ENCODE results near the gene CORO2B. TPM values are rescaled to one million over a fixed set of nuclear protein-coding genes. Genes with fewer than 3 reads are reported as not detected.

The CORO2B gene
- total RNA-seq, 4 donors from 2014 or later, result 0.80 to 4.5 (median 2.3) TPM

GRCh38 chr15:68658641-68659358 is 80.0 kb downstream of the CORO2B start:
- peak in 1 of 2 donors; percentile 72 for DNase-seq (ENCODE audit: low spot score in 2 of 2)
- WGBS, 2 donors, result 81 to 86% methylated on average over 8 of the region's 8 CpGs
- intact Hi-C loops (cut with DNase I; ENCODE audit: low total_unique reads), result no loop called here

GRCh38 chr15:68663526-68663925 is 84.7 kb downstream of the CORO2B start:
- 90 to 94% methylated on average over 1 of the region's 1 CpG for WGBS, 2 donors
- TF ChIP-seq CTCF (IDR thresholded peaks at IDR 0.05) (no peak), POLR2A (IDR thresholded peaks at IDR 0.05) (no peak)
- intact Hi-C loops (cut with DNase I; ENCODE audit: low total_unique reads), result no loop called here
- no peak overlapping the region for H3K4me3 ChIP-seq (ENCODE audit: low read depth, poor library complexity, severe bottlenecking)
- no peak for DNase-seq (ENCODE audit: low spot score in 2 of 2)

More at GRCh38 chr15:68658641-68659358, 80.0 kb downstream of the CORO2B start:
- TF ChIP-seq CTCF (IDR thresholded peaks at IDR 0.05) (no peak), POLR2A (IDR thresholded peaks at IDR 0.05) (no peak)
- no peak overlapping the region for H3K4me3 ChIP-seq (ENCODE audit: low read depth, poor library complexity, severe bottlenecking)

- DNase-seq (ENCODE audit: low spot score in 2 of 2), result peak in 1 of 2 donors; percentile 46
- TF ChIP-seq POLR2A (IDR thresholded peaks at IDR 0.05) (no peak), CTCF (IDR thresholded peaks at IDR 0.05) (no peak)
- H3K4me3 ChIP-seq (ENCODE audit: low read depth, poor library complexity, severe bottlenecking), result no peak overlapping the region
- intact Hi-C loops (cut with DNase I; ENCODE audit: low total_unique reads), result no loop called here
- 57 to 64% methylated on average over 6 of the region's 6 CpGs for WGBS, 2 donors
Observed at GRCh38 chr15:68666120-68666811, 87.5 kb downstream of the CORO2B start.

- TF ChIP-seq POLR2A (IDR thresholded peaks at IDR 0.05) (no peak), CTCF (IDR thresholded peaks at IDR 0.05) (no peak)
- intact Hi-C loops (cut with DNase I; ENCODE audit: low total_unique reads), result no loop called here
- DNase-seq (ENCODE audit: low spot score in 2 of 2), result peak in 1 of 2 donors; percentile 83
- 78 to 84% methylated on average over 12 of the region's 12 CpGs for WGBS, 2 donors
- H3K4me3 ChIP-seq (ENCODE audit: low read depth, poor library complexity, severe bottlenecking), result no peak overlapping the region
Observed at GRCh38 chr15:68666812-68667450, 88.1 kb downstream of the CORO2B start.

GRCh38 chr15:68667800-68668625 is 89.2 kb downstream of the CORO2B start:
- intact Hi-C loops (cut with DNase I; ENCODE audit: low total_unique reads), result no loop called here
- TF ChIP-seq CTCF (IDR thresholded peaks at IDR 0.05), result no peak
- no peak for TF ChIP-seq POLR2A (IDR thresholded peaks at IDR 0.05)
- no peak overlapping the region for H3K4me3 ChIP-seq (ENCODE audit: low read depth, poor library complexity, severe bottlenecking)
- 85 to 90% methylated on average over 18 of the region's 18 CpGs for WGBS, 2 donors
- DNase-seq (ENCODE audit: low spot score in 2 of 2), result peak in 1 of 2 donors; percentile 74
